Regular cardiac myocyte (primary cell): ENCODE measurements around the gene PNRC1. TPM values are rescaled to one million over a fixed set of nuclear protein-coding genes. Genes with fewer than 3 reads are reported as not detected.

Experiments
- total RNA-seq: library from RNA; depleted of rRNA; stranded (reverse); fragments of >200 nt; gene quantifications from 2 replicates; pipeline ENCODE4 v1.2.3, GENCODE V29; 2014

PNRC1 gene
- 32.2 and 65.7 TPM in 2 replicates for total RNA-seq

DNA sequence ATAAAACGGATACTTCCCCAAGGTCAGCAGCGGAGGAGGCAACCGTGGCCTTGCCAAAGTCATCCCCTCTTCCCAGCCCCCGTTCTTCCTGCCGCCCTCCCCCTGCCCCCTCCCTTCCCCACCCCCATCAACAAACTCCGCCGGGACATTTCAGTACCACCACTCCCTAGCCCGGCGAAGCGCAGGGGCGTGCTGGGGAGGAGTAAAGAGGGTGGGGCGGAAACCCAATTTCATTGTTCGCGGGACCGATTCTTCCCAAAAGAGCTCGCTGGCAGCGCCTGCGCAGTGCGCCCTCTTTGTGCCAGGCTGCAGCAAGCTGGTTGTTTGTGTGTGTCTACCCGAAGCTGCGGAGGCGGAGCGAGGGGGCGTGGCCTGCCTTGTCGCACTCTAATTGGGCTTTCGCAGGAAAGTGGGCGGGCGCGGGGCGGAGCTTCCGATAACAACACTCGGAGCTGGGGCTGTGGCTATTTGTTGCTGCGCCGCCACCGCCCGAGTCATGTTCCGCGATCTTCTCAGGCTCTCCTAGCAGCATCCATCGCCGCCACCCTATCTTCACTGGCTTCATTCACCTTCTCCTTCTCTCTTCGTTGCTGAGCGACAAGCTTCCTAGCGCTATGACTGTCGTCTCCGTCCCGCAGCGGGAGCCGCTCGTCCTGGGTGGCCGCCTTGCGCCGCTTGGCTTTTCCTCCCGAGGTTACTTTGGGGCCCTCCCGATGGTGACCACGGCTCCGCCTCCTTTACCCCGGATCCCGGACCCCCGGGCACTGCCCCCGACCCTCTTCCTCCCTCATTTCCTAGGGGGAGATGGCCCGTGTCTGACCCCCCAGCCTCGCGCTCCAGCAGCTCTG lies at the start of gene PNRC1:
Gene PNRC1, plus strand, starts transcription at position 471 of the 848 bp plus-strand sequence. Its CDS starts 144 bp downstream, at position 615.

DNA sequence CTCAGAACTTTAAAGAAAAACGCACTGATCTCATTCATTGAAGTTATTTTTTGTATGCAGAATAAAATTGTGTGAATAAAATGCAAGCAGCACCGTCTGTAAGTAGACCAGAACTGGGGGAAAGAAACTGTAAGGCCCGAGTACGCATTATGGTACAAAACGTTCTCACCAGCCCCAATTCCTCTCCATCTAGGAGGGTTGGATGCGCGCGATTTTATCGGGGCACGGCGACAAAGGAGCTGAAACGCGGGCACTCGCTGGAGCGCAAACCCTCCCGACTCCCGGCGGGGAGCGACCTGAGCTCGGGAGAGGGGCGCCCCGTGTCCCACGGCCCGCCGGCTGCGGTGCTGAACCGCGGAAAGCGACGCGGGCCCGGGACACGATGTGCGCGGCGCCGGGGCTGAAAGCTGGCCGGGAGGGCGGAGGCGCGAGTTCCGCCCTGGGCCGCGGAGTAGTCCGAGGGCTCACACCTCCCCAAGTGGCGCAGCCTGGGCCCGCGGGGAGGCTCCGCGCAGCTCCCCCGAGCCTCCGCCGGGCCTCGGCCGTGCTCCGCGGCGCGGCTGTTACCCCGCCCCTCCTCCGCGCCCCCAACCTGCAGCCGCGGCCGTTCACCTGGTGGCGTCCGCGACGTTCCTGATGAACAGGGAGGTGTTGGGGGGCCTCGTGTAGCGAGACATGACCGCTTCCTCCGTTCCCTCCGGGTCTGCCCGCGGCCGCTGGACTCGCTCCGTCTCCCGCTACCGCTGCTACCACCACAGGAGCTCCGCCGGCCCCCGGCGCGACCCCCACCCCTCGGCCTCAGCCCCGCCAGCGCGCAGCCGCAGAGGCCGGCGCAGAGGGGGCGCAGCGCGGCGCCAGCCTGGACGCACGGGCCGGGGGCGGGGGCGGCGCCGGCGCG lies 36.9 kb downstream of the PNRC1 start, which contains the start of gene SRSF12:
Gene SRSF12, minus strand, starts transcription at position 861 of the 898 bp plus-strand sequence. Its CDS starts 184 bp downstream, at position 677.

Other genes with a start within 250 kb of the PNRC1 start
- 28.9 and 30.4 TPM in 2 replicates for gene RNGTT, start 117.1 kb upstream of the PNRC1 start, total RNA-seq
- gene SRSF12, start 37.3 kb downstream of the PNRC1 start, total RNA-seq: under 0.01 and 0.28 TPM in 2 replicates
- gene PM20D2, start 65.3 kb downstream of the PNRC1 start, total RNA-seq: 3.1 and 4.6 TPM in 2 replicates
- not detected in 2 replicates for gene GABRR1, start 136.6 kb downstream of the PNRC1 start, total RNA-seq
- 0.19 and 0.56 TPM in 2 replicates for gene GABRR2, start 234.5 kb downstream of the PNRC1 start, total RNA-seq